Adrenal gland (tissue), 12 donors: Measurements from ENCODE around the gene JUND. TPM values are rescaled to one million over a fixed set of nuclear protein-coding genes. Genes with fewer than 3 reads are reported as not detected.

Source experiments
- DNase-seq, 7 donors: peaks; one replicate each; pipeline ENCODE4 v3.0.0-alpha.2; 2019 to 2020
- H3K27ac ChIP-seq, 5 donors: fragments of 200-600 bp; sonication (generic) in 4 of 5; 1 replicate in 3 of 5; 2 replicates in 2 of 5; pipeline versions ENCODE4 v1.5.1 to v1.8.0; 2016 to 2020; ENCODE audit warnings: mild to moderate bottlenecking in 1 of 5
- H3K27me3 ChIP-seq: fragments of 200-600 bp; 2 replicates; pipeline ENCODE4 v1.8.0; 2021
- H3K36me3 ChIP-seq, 2 donors: fragments of 200-600 bp; replicated peaks in 1 of 2; 1 replicate in 1 of 2; 2 replicates in 1 of 2; pipeline versions ENCODE4 v1.5.1 to v1.8.0; 2018 to 2022
- H3K4me1 ChIP-seq, 2 donors: fragments of 200-600 bp; replicated peaks in 1 of 2; 1 replicate in 1 of 2; 2 replicates in 1 of 2; pipeline versions ENCODE4 v1.5.1 to v1.8.0; 2018 to 2021
- H3K4me3 ChIP-seq, 4 donors: fragments of 200-600 bp; sonication (generic) in 3 of 4; one replicate each; pipeline ENCODE4 v1.5.1; 2016 to 2018
- H3K9me3 ChIP-seq, 3 donors: fragments of 200-600 bp; sonication (generic) in 1 of 3; replicated peaks in 1 of 3; 1 replicate in 2 of 3; 2 replicates in 1 of 3; pipeline versions ENCODE4 v1.5.1 to v1.8.0; 2016 to 2021
- POLR2A ChIP-seq, 2 donors: fragments of 450-650 bp; IDR thresholded peaks; one replicate each; pipeline ENCODE4 v1.6.1; 2017; ENCODE audit warnings: antibody characterized with exemption in 2 of 2, mild to moderate bottlenecking in 2 of 2, moderate library complexity in 1 of 2
- WGBS, 4 donors: extraction: QIAGEN DNeasy Blood & Tissue Kit in 2 of 4; methylation state at CpG; one replicate each; pipeline versions ENCODE4 v1.1.5 to v1.1.7; 2013 to 2017; 5-methylcytosine and 5-hydroxymethylcytosine counted together
- intact Hi-C, 2 donors: fragments of 100-400 bp; cut with DNase I; formaldehyde crosslinking; loops; one replicate each; pipeline versions ENCODE4 v1.14.1 to v1.15.0; 2022 to 2023
- polyA plus RNA-seq, 3 donors: library from polyadenylated mRNA; stranded (reverse); fragments of 200-250 nt in 2 of 3; fragments of 350-450 nt in 1 of 3; fragmentation: Illumina TruSeq in 1 of 3; extraction: RNeasy Lipid Tissue Mini Kit (QIAGEN cat#74804) in 1 of 3; gene quantifications; one replicate each; pipeline ENCODE4 v1.2.3, GENCODE V29; 2013 to 2014
- total RNA-seq, 9 donors: library from RNA; depleted of rRNA in 4 of 9; stranded (reverse); fragments of >200 nt in 4 of 9; fragments of 120-200 nt in 1 of 9; fragmentation: NEBNext Ultra II Directional in 1 of 9; extraction: Animal tissue kit (Norgen Biotek cat#: 25700) in 1 of 9; gene quantifications; one replicate each; pipeline versions ENCODE4 v1.1.0 to v1.2.4, GENCODE V29; 2013 to 2023
- TF ChIP-seq, protein P1 (sequence below), 6 experiments: fragments of 450-650 bp in 4 of 6; fragments of 200-600 bp in 2 of 6; sonication (generic) in 1 of 6; IDR thresholded peaks; 1 replicate in 5 of 6; 2 replicates in 1 of 6; pipeline versions ENCODE4 v1.5.1 to v1.8.0; 2016 to 2021; ENCODE audit warnings: antibody characterized with exemption in 6 of 6, mild to moderate bottlenecking in 2 of 6, moderate library complexity in 1 of 6
- donor health status: healthy with polysubstance abuse.
- donor health status: Bipolar disorder and iron deficiency.
- donor health status: DM: yes; HTN: yes; CAD: no.
- donor health status: DM: no; HTN: no; CAD: no.
- donor health status: DM: no; HTN: no; CAD: no.
- donor health status: DM: yes; HTN: yes; CAD: no.

Gene JUND
- total and polyA plus RNA-seq, 12 donors, result 35.9 to 533 (median 242) TPM

- Histone ChIP-seq H3K9me3 (no peaks in the 10 kb centered on the region), H3K36me3 (no peaks in the 10 kb centered on the region), H3K4me3 (no peak overlapping the region), H3K27me3 (no peaks in the 10 kb centered on the region), H3K27ac (no peak overlapping the region), H3K4me1 (no peaks in the 10 kb centered on the region)
- WGBS, 4 donors, result 17 to 63% (median 30%) methylated on average over 4 to 24 of the region's 24 CpGs
- TF ChIP-seq, protein P1, sequence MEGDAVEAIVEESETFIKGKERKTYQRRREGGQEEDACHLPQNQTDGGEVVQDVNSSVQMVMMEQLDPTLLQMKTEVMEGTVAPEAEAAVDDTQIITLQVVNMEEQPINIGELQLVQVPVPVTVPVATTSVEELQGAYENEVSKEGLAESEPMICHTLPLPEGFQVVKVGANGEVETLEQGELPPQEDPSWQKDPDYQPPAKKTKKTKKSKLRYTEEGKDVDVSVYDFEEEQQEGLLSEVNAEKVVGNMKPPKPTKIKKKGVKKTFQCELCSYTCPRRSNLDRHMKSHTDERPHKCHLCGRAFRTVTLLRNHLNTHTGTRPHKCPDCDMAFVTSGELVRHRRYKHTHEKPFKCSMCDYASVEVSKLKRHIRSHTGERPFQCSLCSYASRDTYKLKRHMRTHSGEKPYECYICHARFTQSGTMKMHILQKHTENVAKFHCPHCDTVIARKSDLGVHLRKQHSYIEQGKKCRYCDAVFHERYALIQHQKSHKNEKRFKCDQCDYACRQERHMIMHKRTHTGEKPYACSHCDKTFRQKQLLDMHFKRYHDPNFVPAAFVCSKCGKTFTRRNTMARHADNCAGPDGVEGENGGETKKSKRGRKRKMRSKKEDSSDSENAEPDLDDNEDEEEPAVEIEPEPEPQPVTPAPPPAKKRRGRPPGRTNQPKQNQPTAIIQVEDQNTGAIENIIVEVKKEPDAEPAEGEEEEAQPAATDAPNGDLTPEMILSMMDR (IDR thresholded peaks at IDR 0.05), result no peak
- TF ChIP-seq POLR2A (IDR thresholded peaks at IDR 0.05), result no peak
- intact Hi-C loops, result loop anchor here (5.0 kb wide), 3 partner anchors 38 to 143 kb away; no protein-coding TSS in a partner anchor
- no peak for DNase-seq
Observed at GRCh38 chr19:18254546-18255503, 26.6 kb downstream of the JUND start.

- Histone ChIP-seq H3K36me3 (no peaks in the 10 kb centered on the region), H3K27ac (no peak overlapping the region), H3K9me3 (no peaks in the 10 kb centered on the region), H3K4me3 (no peak overlapping the region), H3K4me1 (no peaks in the 10 kb centered on the region), H3K27me3 (no peaks in the 10 kb centered on the region)
- TF ChIP-seq POLR2A (IDR thresholded peaks at IDR 0.05), result no peak
- TF ChIP-seq, protein P1 (IDR thresholded peaks at IDR 0.05), result no peak
- no peak for DNase-seq
- intact Hi-C loops, result loop anchor here (5.0 kb wide), 2 partner anchors 41 to 141 kb away; no protein-coding TSS in a partner anchor
- WGBS, 4 donors, result 25 to 74% (median 51%) methylated on average over 1 to 5 of the region's 5 CpGs
Observed at GRCh38 chr19:18253716-18254115, 27.7 kb downstream of the JUND start.

- no peak for DNase-seq
- Histone ChIP-seq H3K27ac (no peak overlapping the region), H3K4me3 (no peak overlapping the region), H3K4me1 (no peaks in the 10 kb centered on the region), H3K36me3 (no peaks in the 10 kb centered on the region), H3K9me3 (no peaks in the 10 kb centered on the region), H3K27me3 (no peaks in the 10 kb centered on the region)
- intact Hi-C loops, result loop anchor here (5.0 kb wide), 2 partner anchors 41 to 141 kb away; no protein-coding TSS in a partner anchor
- WGBS, 4 donors, result 56 to 69% (median 60%) methylated on average over 3 to 4 of the region's 4 CpGs
- TF ChIP-seq POLR2A (IDR thresholded peaks at IDR 0.05), result no peak
- TF ChIP-seq, protein P1 (IDR thresholded peaks at IDR 0.05), result no peak
Observed at GRCh38 chr19:18253130-18253529, 28.3 kb downstream of the JUND start.

DNA sequence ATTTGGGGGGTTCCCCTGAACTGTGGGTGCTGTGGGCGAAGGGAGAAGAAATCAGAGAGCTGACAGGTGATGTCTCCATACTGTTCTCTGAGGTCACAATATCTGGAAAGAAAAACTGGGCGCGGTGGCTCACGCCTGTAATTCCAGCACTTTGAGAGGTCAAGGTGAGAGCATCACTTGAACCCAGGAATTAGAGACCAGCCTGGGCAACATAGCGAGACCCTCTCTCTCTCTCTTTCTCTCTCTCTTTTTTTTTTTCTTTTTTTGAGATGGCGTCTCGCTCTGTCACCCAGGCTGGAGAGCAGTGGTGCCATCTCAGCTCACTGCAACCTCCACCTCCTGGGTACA lies 29.1 kb downstream of the JUND start:
- Histone ChIP-seq H3K36me3 (no peaks in the 10 kb centered on the region), H3K4me3 (no peak overlapping the region), H3K27me3 (no peaks in the 10 kb centered on the region), H3K27ac (no peak overlapping the region), H3K4me1 (no peaks in the 10 kb centered on the region), H3K9me3 (no peaks in the 10 kb centered on the region)
- 42 to 67% (median 53%) methylated on average over 7 of the region's 7 CpGs for WGBS, 4 donors
- no peak for DNase-seq
- no peak for TF ChIP-seq POLR2A (IDR thresholded peaks at IDR 0.05)
- TF ChIP-seq, protein P1 (IDR thresholded peaks at IDR 0.05), result no peak
- intact Hi-C loops, result loop anchor here (5.0 kb wide), 2 partner anchors 40 to 140 kb away; no protein-coding TSS in a partner anchor
